ENCODE results near the gene ALDH1L1. TPM values are rescaled to one million over a fixed set of nuclear protein-coding genes. Genes with fewer than 3 reads are reported as not detected.

Gene ALDH1L1
- total and polyA plus RNA-seq, 9 of the 15 experiments (the other 6 are each of a cell fraction or from before 2014, with no cell fraction given) = 0.06 to 1.9 (median 0.57) TPM; not detected in 1

GRCh38 chr3:126200534-126200933, 20.1 kb upstream of the ALDH1L1 start (continued):
- TF ChIP-seq SMAD4 (CRISPR knock-in tag; conservative IDR thresholded peaks at IDR 0.05) = peak; percentile 97
- no peak for TF ChIP-seq ETV5 (CRISPR knock-in tag; IDR thresholded peaks at IDR 0.05; ENCODE audit: low read depth)
- TF ChIP-seq BACH1 (tag; IDR thresholded peaks at IDR 0.05) = peak; percentile 94
- no peak for TF ChIP-seq GTF2B (IDR thresholded peaks at IDR 0.05; ENCODE audit: extremely low read depth, insufficient read length)
- no peak for TF ChIP-seq ZNF77 (CRISPR knock-in tag; IDR thresholded peaks at IDR 0.05)
- peak; percentile 87 for TF ChIP-seq MEF2D (tag; conservative IDR thresholded peaks at IDR 0.05; ENCODE audit: low read depth)
- 0 out of 2 replicates have a peak, but pooled peaks have one; percentile 33 for TF ChIP-seq ZNF717 (CRISPR knock-in tag; IDR thresholded peaks at IDR 0.05)
- TF ChIP-seq JUND (IDR thresholded peaks at IDR 0.05; ENCODE audit: borderline replicate concordance, low read depth, low read length) = no peak
- no peak for TF ChIP-seq JUND (tag; IDR thresholded peaks at IDR 0.05; ENCODE audit: borderline replicate concordance, low read depth, low read length)
- TF ChIP-seq SMARCE1 (IDR thresholded peaks at IDR 0.05) = no peak
- TF ChIP-seq ZNF445 (CRISPR knock-in tag; IDR thresholded peaks at IDR 0.05; ENCODE audit: low read depth) = peak; percentile 88
- TF ChIP-seq HINFP (tag; conservative IDR thresholded peaks at IDR 0.05; ENCODE audit: low read depth) = no peak
- peak; percentile 71; the same call in 1 of the 2 replicates for TF ChIP-seq ZSCAN32 (CRISPR knock-in tag; IDR thresholded peaks at IDR 0.05)
- TF ChIP-seq ETS2 (tag; IDR thresholded peaks at IDR 0.05; ENCODE audit: borderline replicate concordance, poor library complexity, severe bottlenecking) = peak; percentile 91
- TF ChIP-seq SMC3 (conservative IDR thresholded peaks at IDR 0.05; ENCODE audit: insufficient read depth, low read depth, low read length) = no peak
- no peak for TF ChIP-seq CHD1 (IDR thresholded peaks at IDR 0.05; ENCODE audit: low read length)
- no peak for TF ChIP-seq ZNF146 (CRISPR knock-in tag; IDR thresholded peaks at IDR 0.05; ENCODE audit: unreplicated experiment)
- no peak for TF ChIP-seq CBFA2T2 (conservative IDR thresholded peaks at IDR 0.05)
- TF ChIP-seq ZBTB17 (CRISPR knock-in tag; IDR thresholded peaks at IDR 0.05) = peak; percentile 94
- TF ChIP-seq HDAC8 (tag; IDR thresholded peaks at IDR 0.05) = peak; percentile 93
- TF ChIP-seq ZNF57 (CRISPR knock-in tag; IDR thresholded peaks at IDR 0.05) = peak; percentile 81; the same call in 1 of the 2 replicates
- peak in 1 of 2 experiments; percentile 96; a peak in 2 of 4 replicates for TF ChIP-seq ZNF639 (CRISPR knock-in tag; conservative IDR thresholded peaks at IDR 0.05 in 1 of 2, IDR thresholded peaks at IDR 0.05 in 1 of 2)
- TF ChIP-seq U2AF2 (optimal IDR thresholded peaks at IDR 0.05; ENCODE audit: low read depth, low read length) = no peak
- TF ChIP-seq TAF1 (IDR thresholded peaks at IDR 0.05; ENCODE audit: control insufficient read depth, extremely low read depth, insufficient read depth, low read length, severe bottlenecking) = no peak
- no peak for TF ChIP-seq NR2C2 (CRISPR knock-in tag; IDR thresholded peaks at IDR 0.05)
- peak; percentile 52; the same call in 1 of the 2 replicates for TF ChIP-seq NR2C2 (tag; IDR thresholded peaks at IDR 0.05)
